Smooth muscle cell (in vitro differentiated cells): ENCODE data around the gene BRIP1. TPM values are rescaled to one million over a fixed set of nuclear protein-coding genes. Genes with fewer than 3 reads are reported as not detected.

Experiments
- DNase-seq: peaks from one replicate; lab custom pipeline; 2025; ENCODE audit not compliant: unreplicated experiment; lab: John Stamatoyannopoulos, UW
- H2AFZ ChIP-seq: fragments of 200-600 bp; sonication (generic); 2 replicates; pipeline ENCODE4 v1.6.0; 2016; ENCODE audit warnings: antibody characterized with exemption, low read depth, mild to moderate bottlenecking
- H3F3A ChIP-seq: fragments of 200-600 bp; sonication (generic); 2 replicates; pipeline ENCODE4 v1.6.0; 2017; ENCODE audit warnings: antibody characterized with exemption, low read depth
- H3K27ac ChIP-seq: fragments of 200-600 bp; sonication (generic); 2 replicates; pipeline ENCODE4 v1.5.1; 2016; ENCODE audit warnings: low read depth, mild to moderate bottlenecking
- H3K27me3 ChIP-seq: fragments of 200-600 bp; sonication (generic); 2 replicates; pipeline ENCODE4 v1.6.1; 2016; ENCODE audit warnings: low read depth, mild to moderate bottlenecking
- H3K36me3 ChIP-seq: fragments of 200-600 bp; sonication (generic); 2 replicates; pipeline ENCODE4 v1.5.1; 2016; ENCODE audit warnings: low read depth
- H3K4me1 ChIP-seq: fragments of 200-600 bp; sonication (generic); 2 replicates; pipeline ENCODE4 v1.5.1; 2016; ENCODE audit warnings: low read depth
- H3K4me2 ChIP-seq: fragments of 200-600 bp; sonication (generic); 2 replicates; pipeline ENCODE4 v1.6.0; 2016; ENCODE audit warnings: mild to moderate bottlenecking
- H3K4me3 ChIP-seq: fragments of 200-600 bp; sonication (generic); 2 replicates; pipeline ENCODE4 v1.5.1; 2016; ENCODE audit warnings: mild to moderate bottlenecking
- H3K79me2 ChIP-seq: fragments of 200-600 bp; sonication (generic); 2 replicates; pipeline ENCODE4 v1.6.0; 2016; ENCODE audit warnings: low read depth, mild to moderate bottlenecking
- H3K9ac ChIP-seq: fragments of 200-600 bp; sonication (generic); 2 replicates; pipeline ENCODE4 v1.6.0; 2016; ENCODE audit warnings: low read depth
- H3K9me3 ChIP-seq: fragments of 200-600 bp; sonication (generic); replicated peaks from 2 replicates; pipeline ENCODE4 v1.5.1; 2016; ENCODE audit warnings: low read depth
- H4K20me1 ChIP-seq: fragments of 200-600 bp; sonication (generic); 2 replicates; pipeline ENCODE4 v1.6.0; 2016; ENCODE audit warnings: low read depth
- WGBS: methylation state at CpG from one replicate; pipeline ENCODE4 v1.1.7; 2016; ENCODE audit warnings: low lambda C conversion rate; 5-methylcytosine and 5-hydroxymethylcytosine counted together
- polyA plus RNA-seq: library from polyadenylated mRNA; unstranded; fragments of >200 nt; fragmentation: Nextera tagmentation; extraction: Ambion mirVana; gene quantifications from 2 replicates; pipeline ENCODE4 v1.2.1, GENCODE V29; 2016
- total RNA-seq: library from RNA; depleted of rRNA; stranded (reverse); fragments of >200 nt; gene quantifications from 2 replicates; pipeline ENCODE4 v1.2.3, GENCODE V29; 2014
- TF ChIP-seq, protein P1 (sequence below): fragments of 200-600 bp; sonication (generic); IDR thresholded peaks from 2 replicates; pipeline ENCODE4 v1.5.1; 2017; ENCODE audit warnings: borderline replicate concordance, mild to moderate bottlenecking, antibody characterized with exemption; ENCODE audit not compliant: insufficient read depth, poor library complexity, severe bottlenecking

BRIP1 gene
- total and polyA plus RNA-seq, 2 experiments from 2014 or later: 0.71 to 9.1 TPM

DNA sequence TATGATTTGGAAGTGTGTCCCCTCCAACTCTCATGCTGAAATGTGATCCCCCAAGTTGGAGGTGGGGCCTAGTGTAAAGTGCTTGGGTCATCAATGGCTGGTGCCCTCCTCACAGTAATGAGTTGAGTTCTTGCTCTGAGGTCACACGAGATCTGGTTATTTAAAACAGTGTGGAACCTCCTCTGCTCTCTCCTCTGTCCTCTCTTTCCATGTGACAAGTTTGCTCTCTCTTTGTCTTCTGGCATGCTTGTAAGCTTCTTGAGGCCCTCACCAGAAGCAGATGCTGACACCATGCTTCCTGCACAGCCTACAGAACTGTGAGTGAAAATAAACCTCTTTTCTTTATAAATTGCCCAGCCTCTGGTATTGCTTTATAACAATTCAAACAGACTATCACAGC, 19.9 kb downstream of the BRIP1 start:
- no peak for DNase-seq
- Histone ChIP-seq H3K4me3 (no peak overlapping the region), H4K20me1 (no peaks in the 10 kb centered on the region), H3K4me2 (no peak overlapping the region), H3K9me3 (no peaks in the 10 kb centered on the region), H3K27me3 (no peaks in the 10 kb centered on the region), H3K79me2 (no peaks in the 10 kb centered on the region), H3K27ac (no peak overlapping the region), H3F3A (no peaks in the 10 kb centered on the region), H3K9ac (no peak overlapping the region), H3K36me3 (no peaks in the 10 kb centered on the region), H3K4me1 (no peaks in the 10 kb centered on the region), H2AFZ (no peak overlapping the region)
- 89% methylated on average over 1 of the region's 1 CpG for WGBS
- TF ChIP-seq, protein P1, sequence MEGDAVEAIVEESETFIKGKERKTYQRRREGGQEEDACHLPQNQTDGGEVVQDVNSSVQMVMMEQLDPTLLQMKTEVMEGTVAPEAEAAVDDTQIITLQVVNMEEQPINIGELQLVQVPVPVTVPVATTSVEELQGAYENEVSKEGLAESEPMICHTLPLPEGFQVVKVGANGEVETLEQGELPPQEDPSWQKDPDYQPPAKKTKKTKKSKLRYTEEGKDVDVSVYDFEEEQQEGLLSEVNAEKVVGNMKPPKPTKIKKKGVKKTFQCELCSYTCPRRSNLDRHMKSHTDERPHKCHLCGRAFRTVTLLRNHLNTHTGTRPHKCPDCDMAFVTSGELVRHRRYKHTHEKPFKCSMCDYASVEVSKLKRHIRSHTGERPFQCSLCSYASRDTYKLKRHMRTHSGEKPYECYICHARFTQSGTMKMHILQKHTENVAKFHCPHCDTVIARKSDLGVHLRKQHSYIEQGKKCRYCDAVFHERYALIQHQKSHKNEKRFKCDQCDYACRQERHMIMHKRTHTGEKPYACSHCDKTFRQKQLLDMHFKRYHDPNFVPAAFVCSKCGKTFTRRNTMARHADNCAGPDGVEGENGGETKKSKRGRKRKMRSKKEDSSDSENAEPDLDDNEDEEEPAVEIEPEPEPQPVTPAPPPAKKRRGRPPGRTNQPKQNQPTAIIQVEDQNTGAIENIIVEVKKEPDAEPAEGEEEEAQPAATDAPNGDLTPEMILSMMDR: no peak

DNA sequence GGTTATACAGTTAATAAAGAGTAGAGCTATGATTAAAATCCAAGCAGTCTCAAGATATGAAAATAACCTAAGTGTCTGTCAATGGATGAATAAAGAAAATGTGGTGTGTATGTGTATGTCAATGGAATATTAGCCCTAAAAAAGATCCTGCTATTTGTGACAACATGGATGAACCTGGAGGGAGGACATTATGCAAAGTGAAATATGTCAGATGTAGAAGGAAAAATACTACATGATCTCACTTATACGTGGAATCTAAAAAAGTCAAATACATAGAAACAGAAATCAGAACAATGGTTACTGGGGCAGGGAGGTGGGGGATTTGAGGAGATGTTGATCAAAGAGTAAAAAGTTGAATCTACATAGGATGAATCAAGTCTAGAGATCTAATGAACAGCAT, 20.4 kb downstream of the BRIP1 start:
- Histone ChIP-seq H3K27ac (no peak overlapping the region), H3K9ac (no peak overlapping the region), H3F3A (no peaks in the 10 kb centered on the region), H3K4me2 (no peak overlapping the region), H3K36me3 (no peaks in the 10 kb centered on the region), H2AFZ (no peak overlapping the region), H3K9me3 (no peaks in the 10 kb centered on the region), H3K4me1 (no peaks in the 10 kb centered on the region), H3K4me3 (no peak overlapping the region), H3K27me3 (no peaks in the 10 kb centered on the region), H4K20me1 (no peaks in the 10 kb centered on the region), H3K79me2 (no peaks in the 10 kb centered on the region)
- TF ChIP-seq, protein P1: no peak
- WGBS: 100% methylated on average over 1 of the region's 1 CpG
- no peak for DNase-seq

DNA sequence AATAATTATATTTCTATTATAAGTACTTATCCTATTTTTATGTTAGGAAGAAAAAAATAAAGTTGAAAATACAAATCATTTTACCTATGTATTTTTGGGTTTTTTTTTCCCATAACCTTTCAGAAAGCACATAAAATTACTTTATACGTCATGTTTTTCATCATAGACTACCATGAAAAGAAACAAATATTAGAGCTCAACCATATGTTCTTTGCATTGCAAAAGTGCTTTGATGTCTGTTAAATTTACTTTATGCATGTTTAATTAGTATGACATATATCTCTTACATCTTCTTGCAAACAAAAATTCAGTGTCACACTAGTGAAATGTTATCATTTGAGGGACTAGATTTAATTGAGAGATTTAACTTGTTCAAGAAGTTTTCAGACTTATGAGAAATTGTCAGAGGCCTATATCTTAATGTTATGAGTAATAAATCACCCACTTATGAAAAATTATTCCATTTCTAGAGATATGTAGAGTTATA, 24.0 kb downstream of the BRIP1 start:
- H3K9ac ChIP-seq: no peak overlapping the region
- no peaks in the 10 kb centered on the region for H3K27me3 ChIP-seq
- H3K9me3 ChIP-seq: no peaks in the 10 kb centered on the region
- H3K4me3 ChIP-seq: no peak overlapping the region
- TF ChIP-seq, protein P1: no peak
- H4K20me1 ChIP-seq: no peaks in the 10 kb centered on the region
- no peak overlapping the region for H3K27ac ChIP-seq
- H2AFZ ChIP-seq: no peak overlapping the region
- DNase-seq: no peak
- H3K79me2 ChIP-seq: no peaks in the 10 kb centered on the region
- H3K4me2 ChIP-seq: no peak overlapping the region
- H3K4me1 ChIP-seq: no peaks in the 10 kb centered on the region
- no peaks in the 10 kb centered on the region for H3K36me3 ChIP-seq
- 93% methylated on average over 1 of the region's 1 CpG for WGBS
- no peaks in the 10 kb centered on the region for H3F3A ChIP-seq
